Smooth muscle cell (in vitro differentiated cells): ENCODE results near the gene CACNA1F. TPM values are rescaled to one million over a fixed set of nuclear protein-coding genes. Genes with fewer than 3 reads are reported as not detected.

Experiments
- DNase-seq: peaks from one replicate; lab custom pipeline; 2025; ENCODE audit not compliant: unreplicated experiment; lab: John Stamatoyannopoulos, UW
- H2AFZ ChIP-seq: fragments of 200-600 bp; sonication (generic); 2 replicates; pipeline ENCODE4 v1.6.0; 2016; ENCODE audit warnings: antibody characterized with exemption, low read depth, mild to moderate bottlenecking
- H3F3A ChIP-seq: fragments of 200-600 bp; sonication (generic); 2 replicates; pipeline ENCODE4 v1.6.0; 2017; ENCODE audit warnings: antibody characterized with exemption, low read depth
- H3K27ac ChIP-seq: fragments of 200-600 bp; sonication (generic); 2 replicates; pipeline ENCODE4 v1.5.1; 2016; ENCODE audit warnings: low read depth, mild to moderate bottlenecking
- H3K27me3 ChIP-seq: fragments of 200-600 bp; sonication (generic); 2 replicates; pipeline ENCODE4 v1.6.1; 2016; ENCODE audit warnings: low read depth, mild to moderate bottlenecking
- H3K36me3 ChIP-seq: fragments of 200-600 bp; sonication (generic); 2 replicates; pipeline ENCODE4 v1.5.1; 2016; ENCODE audit warnings: low read depth
- H3K4me1 ChIP-seq: fragments of 200-600 bp; sonication (generic); 2 replicates; pipeline ENCODE4 v1.5.1; 2016; ENCODE audit warnings: low read depth
- H3K4me2 ChIP-seq: fragments of 200-600 bp; sonication (generic); 2 replicates; pipeline ENCODE4 v1.6.0; 2016; ENCODE audit warnings: mild to moderate bottlenecking
- H3K4me3 ChIP-seq: fragments of 200-600 bp; sonication (generic); 2 replicates; pipeline ENCODE4 v1.5.1; 2016; ENCODE audit warnings: mild to moderate bottlenecking
- H3K79me2 ChIP-seq: fragments of 200-600 bp; sonication (generic); 2 replicates; pipeline ENCODE4 v1.6.0; 2016; ENCODE audit warnings: low read depth, mild to moderate bottlenecking
- H3K9ac ChIP-seq: fragments of 200-600 bp; sonication (generic); 2 replicates; pipeline ENCODE4 v1.6.0; 2016; ENCODE audit warnings: low read depth
- H3K9me3 ChIP-seq: fragments of 200-600 bp; sonication (generic); replicated peaks from 2 replicates; pipeline ENCODE4 v1.5.1; 2016; ENCODE audit warnings: low read depth
- H4K20me1 ChIP-seq: fragments of 200-600 bp; sonication (generic); 2 replicates; pipeline ENCODE4 v1.6.0; 2016; ENCODE audit warnings: low read depth
- WGBS: methylation state at CpG from one replicate; pipeline ENCODE4 v1.1.7; 2016; ENCODE audit warnings: low lambda C conversion rate; 5-methylcytosine and 5-hydroxymethylcytosine counted together
- polyA plus RNA-seq: library from polyadenylated mRNA; unstranded; fragments of >200 nt; fragmentation: Nextera tagmentation; extraction: Ambion mirVana; gene quantifications from 2 replicates; pipeline ENCODE4 v1.2.1, GENCODE V29; 2016
- total RNA-seq: library from RNA; depleted of rRNA; stranded (reverse); fragments of >200 nt; gene quantifications from 2 replicates; pipeline ENCODE4 v1.2.3, GENCODE V29; 2014
- TF ChIP-seq, protein P1 (sequence below): fragments of 200-600 bp; sonication (generic); IDR thresholded peaks from 2 replicates; pipeline ENCODE4 v1.5.1; 2017; ENCODE audit warnings: borderline replicate concordance, mild to moderate bottlenecking, antibody characterized with exemption; ENCODE audit not compliant: insufficient read depth, poor library complexity, severe bottlenecking

The CACNA1F gene
- total and polyA plus RNA-seq, 2 experiments from 2014 or later, result 0.34 TPM; not detected in 1

DNA sequence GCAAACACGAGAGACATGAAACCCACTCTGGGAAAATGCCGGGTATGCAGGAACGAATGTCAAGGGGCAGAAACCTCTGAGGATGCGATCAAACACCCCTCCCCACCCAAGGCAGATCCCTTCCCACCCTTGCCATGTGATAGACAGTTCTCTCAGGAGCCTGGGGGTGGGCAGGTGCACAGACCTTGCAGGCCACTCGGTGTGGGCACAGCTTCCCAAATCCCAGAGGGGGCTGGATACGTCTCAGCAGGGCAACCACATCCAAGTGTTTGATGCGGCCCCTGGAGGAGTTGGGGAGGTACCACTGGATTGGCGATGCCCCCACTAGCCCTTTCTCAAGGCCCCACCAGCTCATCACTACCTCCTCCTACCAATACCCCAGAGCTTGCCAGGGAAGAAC lies 22.7 kb downstream of the CACNA1F start:
- no peak overlapping the region for H3K9ac ChIP-seq
- no peaks in the 10 kb centered on the region for H4K20me1 ChIP-seq
- no peaks in the 10 kb centered on the region for H3K79me2 ChIP-seq
- no peaks in the 10 kb centered on the region for H3K9me3 ChIP-seq
- H3F3A ChIP-seq, result no peaks in the 10 kb centered on the region
- TF ChIP-seq, protein P1, sequence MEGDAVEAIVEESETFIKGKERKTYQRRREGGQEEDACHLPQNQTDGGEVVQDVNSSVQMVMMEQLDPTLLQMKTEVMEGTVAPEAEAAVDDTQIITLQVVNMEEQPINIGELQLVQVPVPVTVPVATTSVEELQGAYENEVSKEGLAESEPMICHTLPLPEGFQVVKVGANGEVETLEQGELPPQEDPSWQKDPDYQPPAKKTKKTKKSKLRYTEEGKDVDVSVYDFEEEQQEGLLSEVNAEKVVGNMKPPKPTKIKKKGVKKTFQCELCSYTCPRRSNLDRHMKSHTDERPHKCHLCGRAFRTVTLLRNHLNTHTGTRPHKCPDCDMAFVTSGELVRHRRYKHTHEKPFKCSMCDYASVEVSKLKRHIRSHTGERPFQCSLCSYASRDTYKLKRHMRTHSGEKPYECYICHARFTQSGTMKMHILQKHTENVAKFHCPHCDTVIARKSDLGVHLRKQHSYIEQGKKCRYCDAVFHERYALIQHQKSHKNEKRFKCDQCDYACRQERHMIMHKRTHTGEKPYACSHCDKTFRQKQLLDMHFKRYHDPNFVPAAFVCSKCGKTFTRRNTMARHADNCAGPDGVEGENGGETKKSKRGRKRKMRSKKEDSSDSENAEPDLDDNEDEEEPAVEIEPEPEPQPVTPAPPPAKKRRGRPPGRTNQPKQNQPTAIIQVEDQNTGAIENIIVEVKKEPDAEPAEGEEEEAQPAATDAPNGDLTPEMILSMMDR, result no peak
- H3K4me2 ChIP-seq, result no peak overlapping the region
- no peak for DNase-seq
- no peak overlapping the region for H3K4me3 ChIP-seq
- no peaks in the 10 kb centered on the region for H3K4me1 ChIP-seq
- H3K36me3 ChIP-seq, result no peaks in the 10 kb centered on the region
- H2AFZ ChIP-seq, result no peak overlapping the region
- WGBS, result 72% methylated on average over 8 of the region's 8 CpGs
- H3K27me3 ChIP-seq, result no peaks in the 10 kb centered on the region
- H3K27ac ChIP-seq, result no peak overlapping the region

GRCh38 chrX:49209434-49210251 lies 23.5 kb downstream of the CACNA1F start:
- no peaks in the 10 kb centered on the region for H3K4me1 ChIP-seq
- no peaks in the 10 kb centered on the region for H3F3A ChIP-seq
- no peaks in the 10 kb centered on the region for H3K9me3 ChIP-seq
- H4K20me1 ChIP-seq, result no peaks in the 10 kb centered on the region
- WGBS, result 65% methylated on average over 20 of the region's 28 CpGs
- H3K27me3 ChIP-seq, result no peaks in the 10 kb centered on the region
- DNase-seq, result no peak
- no peak overlapping the region for H2AFZ ChIP-seq
- H3K4me2 ChIP-seq, result no peak overlapping the region
- TF ChIP-seq, protein P1, result no peak
- H3K4me3 ChIP-seq, result no peak overlapping the region
- H3K9ac ChIP-seq, result no peak overlapping the region
- no peaks in the 10 kb centered on the region for H3K36me3 ChIP-seq
- H3K79me2 ChIP-seq, result no peaks in the 10 kb centered on the region
- H3K27ac ChIP-seq, result no peak overlapping the region

- TF ChIP-seq, protein P1, result no peak
- no peak overlapping the region for H3K4me2 ChIP-seq
- no peak overlapping the region for H3K9ac ChIP-seq
- no peak overlapping the region for H3K27ac ChIP-seq
- WGBS, result 93% methylated on average over 5 of the region's 5 CpGs
- H3F3A ChIP-seq, result no peaks in the 10 kb centered on the region
- no peaks in the 10 kb centered on the region for H3K36me3 ChIP-seq
- no peak for DNase-seq
- no peak overlapping the region for H3K4me3 ChIP-seq
- no peaks in the 10 kb centered on the region for H3K27me3 ChIP-seq
- no peaks in the 10 kb centered on the region for H4K20me1 ChIP-seq
- H2AFZ ChIP-seq, result no peak overlapping the region
- H3K4me1 ChIP-seq, result no peaks in the 10 kb centered on the region
- H3K79me2 ChIP-seq, result no peaks in the 10 kb centered on the region
- H3K9me3 ChIP-seq, result no peaks in the 10 kb centered on the region
These were observed 24.7 kb downstream of the CACNA1F start for GRCh38 chrX:49208399-49208798.

- no peak overlapping the region for H3K27ac ChIP-seq
- TF ChIP-seq, protein P1, result no peak
- no peaks in the 10 kb centered on the region for H3K4me1 ChIP-seq
- no peak overlapping the region for H3K9ac ChIP-seq
- no peaks in the 10 kb centered on the region for H4K20me1 ChIP-seq
- H3K4me2 ChIP-seq, result no peak overlapping the region
- no peaks in the 10 kb centered on the region for H3K27me3 ChIP-seq
- no peaks in the 10 kb centered on the region for H3K79me2 ChIP-seq
- no peak overlapping the region for H2AFZ ChIP-seq
- H3K36me3 ChIP-seq, result no peaks in the 10 kb centered on the region
- H3F3A ChIP-seq, result no peaks in the 10 kb centered on the region
- no peak overlapping the region for H3K4me3 ChIP-seq
- DNase-seq, result no peak
- H3K9me3 ChIP-seq, result no peaks in the 10 kb centered on the region
- WGBS, result 90% methylated on average over 7 of the region's 8 CpGs
These were observed 26.6 kb downstream of the CACNA1F start for GRCh38 chrX:49206543-49206942.
